ENCODE measurements around the gene C10orf90. TPM values are rescaled to one million over a fixed set of nuclear protein-coding genes. Genes with fewer than 3 reads are reported as not detected.

Gene C10orf90
- total RNA-seq, 3 donors from 2014 or later (not counting 1 experiment from before 2014, with no cell fraction given): not detected

DNA sequence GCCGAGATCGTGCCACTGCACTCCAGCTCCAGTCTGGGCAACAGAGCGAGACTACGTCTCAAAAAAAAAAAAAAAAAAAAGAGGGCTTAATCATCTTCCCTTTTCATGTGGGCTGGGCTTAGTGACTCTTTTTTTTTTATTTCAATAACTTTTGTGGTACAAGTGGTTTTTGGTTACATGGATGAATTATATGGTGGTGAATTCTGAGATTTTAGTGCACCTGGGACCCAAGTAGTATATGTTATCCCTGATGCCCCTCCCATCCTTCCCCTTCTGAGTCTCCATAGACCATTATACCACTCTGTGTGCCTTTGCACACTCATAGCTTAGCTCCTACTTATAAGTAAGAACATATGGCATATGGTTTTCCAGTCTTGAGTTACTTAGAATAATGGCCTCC is 277.4 kb downstream of the C10orf90 start:
- intact Hi-C loops (cut with micrococcal nuclease): no loop called here
- H3K27me3 ChIP-seq (ENCODE audit: control insufficient read depth, insufficient read depth, low read length): no peaks in the 10 kb centered on the region
- Mint-ChIP-seq H3K4me3 (no peak overlapping the region), H3K4me1 (no peaks in the 10 kb centered on the region), H3K27ac (no peak overlapping the region), H3K36me3 (no peaks in the 10 kb centered on the region), H3K27me3 (ENCODE audit: low read depth in 2 of 2) (peaks cover 24 to 37% of the 10 kb centered on the region in 2 donors), H3K9me3 (no peaks in the 10 kb centered on the region)
- WGBS (ENCODE audit: insufficient coverage): 83% methylated on average over 3 of the region's 4 CpGs
- TF ChIP-seq, protein P1, sequence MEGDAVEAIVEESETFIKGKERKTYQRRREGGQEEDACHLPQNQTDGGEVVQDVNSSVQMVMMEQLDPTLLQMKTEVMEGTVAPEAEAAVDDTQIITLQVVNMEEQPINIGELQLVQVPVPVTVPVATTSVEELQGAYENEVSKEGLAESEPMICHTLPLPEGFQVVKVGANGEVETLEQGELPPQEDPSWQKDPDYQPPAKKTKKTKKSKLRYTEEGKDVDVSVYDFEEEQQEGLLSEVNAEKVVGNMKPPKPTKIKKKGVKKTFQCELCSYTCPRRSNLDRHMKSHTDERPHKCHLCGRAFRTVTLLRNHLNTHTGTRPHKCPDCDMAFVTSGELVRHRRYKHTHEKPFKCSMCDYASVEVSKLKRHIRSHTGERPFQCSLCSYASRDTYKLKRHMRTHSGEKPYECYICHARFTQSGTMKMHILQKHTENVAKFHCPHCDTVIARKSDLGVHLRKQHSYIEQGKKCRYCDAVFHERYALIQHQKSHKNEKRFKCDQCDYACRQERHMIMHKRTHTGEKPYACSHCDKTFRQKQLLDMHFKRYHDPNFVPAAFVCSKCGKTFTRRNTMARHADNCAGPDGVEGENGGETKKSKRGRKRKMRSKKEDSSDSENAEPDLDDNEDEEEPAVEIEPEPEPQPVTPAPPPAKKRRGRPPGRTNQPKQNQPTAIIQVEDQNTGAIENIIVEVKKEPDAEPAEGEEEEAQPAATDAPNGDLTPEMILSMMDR (IDR thresholded peaks at IDR 0.05): no peak
- no peak overlapping the region for H3K27ac ChIP-seq (ENCODE audit: low read length)
- no peaks in the 10 kb centered on the region for H3K36me3 ChIP-seq (ENCODE audit: control insufficient read depth, insufficient read depth, low read length)
- H3K9me3 ChIP-seq (ENCODE audit: control insufficient read depth, insufficient read depth, low read length): peaks cover 3% of the 10 kb centered on the region
- H3K4me3 ChIP-seq (ENCODE audit: low read length): no peak overlapping the region
- no peak for ATAC-seq
- DNase-seq: no peak
- no peaks in the 10 kb centered on the region for H3K4me1 ChIP-seq (ENCODE audit: control insufficient read depth, insufficient read depth, low read length)

DNA sequence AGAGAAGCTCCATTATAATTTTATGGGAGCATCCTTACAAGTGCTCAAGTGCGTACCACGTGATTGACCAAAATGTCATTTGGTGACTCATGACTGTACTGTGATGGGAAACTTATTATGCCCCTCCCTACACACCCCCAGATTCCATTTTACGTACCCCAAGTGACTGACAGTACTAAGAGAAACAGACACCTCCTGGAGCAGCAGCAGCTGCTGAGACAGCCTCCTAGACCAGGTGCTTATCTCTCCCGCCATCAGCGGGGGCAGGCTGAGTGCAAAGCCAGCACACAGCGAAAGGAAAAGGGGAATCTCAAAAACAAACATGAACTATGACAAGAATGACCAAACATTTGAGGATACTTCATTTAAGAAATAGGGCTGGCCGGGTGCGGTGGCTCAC is 278.0 kb downstream of the C10orf90 start:
- Histone ChIP-seq H3K4me3 (ENCODE audit: low read length) (no peak overlapping the region), H3K4me1 (ENCODE audit: control insufficient read depth, insufficient read depth, low read length) (peaks cover 2% of the 10 kb centered on the region), H3K27me3 (ENCODE audit: control insufficient read depth, insufficient read depth, low read length) (peaks cover 1% of the 10 kb centered on the region), H3K9me3 (ENCODE audit: control insufficient read depth, insufficient read depth, low read length) (peaks cover 3% of the 10 kb centered on the region), H3K36me3 (ENCODE audit: control insufficient read depth, insufficient read depth, low read length) (no peaks in the 10 kb centered on the region), H3K27ac (ENCODE audit: low read length) (no peak overlapping the region)
- H3K27ac Mint-ChIP-seq: no peak overlapping the region
- intact Hi-C loops (cut with micrococcal nuclease): no loop called here
- no peaks in the 10 kb centered on the region for H3K9me3 Mint-ChIP-seq
- peaks cover 0 to 1% of the 10 kb centered on the region in 2 donors for H3K4me1 Mint-ChIP-seq
- TF ChIP-seq, protein P1 (IDR thresholded peaks at IDR 0.05): no peak
- DNase-seq: no peak
- peaks cover 25 to 38% of the 10 kb centered on the region in 2 donors for H3K27me3 Mint-ChIP-seq (ENCODE audit: low read depth in 2 of 2)
- no peak for ATAC-seq
- no peak overlapping the region for H3K4me3 Mint-ChIP-seq
- no peaks in the 10 kb centered on the region for H3K36me3 Mint-ChIP-seq
- WGBS (ENCODE audit: insufficient coverage): 70% methylated on average over 8 of the region's 8 CpGs

DNA sequence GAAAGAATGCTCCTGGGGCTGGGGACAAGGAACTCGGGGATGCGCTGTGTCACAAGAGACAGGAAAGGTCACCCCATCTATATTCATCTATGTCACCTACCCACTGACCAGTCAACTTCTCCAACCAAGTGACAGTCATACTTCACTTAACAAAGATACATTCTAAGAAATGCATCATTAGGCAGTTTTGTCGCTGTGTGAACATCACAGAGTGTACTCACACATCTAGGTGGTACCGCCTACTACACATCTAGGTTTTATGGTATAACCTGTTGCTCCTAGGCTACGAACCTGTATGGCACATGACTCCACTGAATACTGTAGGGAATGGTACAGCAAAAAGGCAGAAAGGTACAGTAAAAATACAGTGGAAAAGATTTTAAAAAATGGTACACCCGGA is 278.4 kb downstream of the C10orf90 start:
- Mint-ChIP-seq H3K4me3 (no peak overlapping the region), H3K27ac (no peak overlapping the region), H3K36me3 (peaks cover 3% of the 10 kb centered on the region), H3K9me3 (no peaks in the 10 kb centered on the region), H3K27me3 (ENCODE audit: low read depth in 2 of 2) (peaks cover 29 to 41% of the 10 kb centered on the region in 2 donors), H3K4me1 (peaks cover 3 to 5% of the 10 kb centered on the region in 2 donors)
- Histone ChIP-seq H3K36me3 (ENCODE audit: control insufficient read depth, insufficient read depth, low read length) (no peaks in the 10 kb centered on the region), H3K9me3 (ENCODE audit: control insufficient read depth, insufficient read depth, low read length) (peaks cover 3% of the 10 kb centered on the region), H3K4me3 (ENCODE audit: low read length) (no peak overlapping the region), H3K27me3 (ENCODE audit: control insufficient read depth, insufficient read depth, low read length) (peaks cover 5% of the 10 kb centered on the region), H3K4me1 (ENCODE audit: control insufficient read depth, insufficient read depth, low read length) (peaks cover 6% of the 10 kb centered on the region), H3K27ac (ENCODE audit: low read length) (no peak overlapping the region)
- intact Hi-C loops (cut with micrococcal nuclease): no loop called here
- ATAC-seq: no peak
- WGBS (ENCODE audit: insufficient coverage): 76% methylated on average over 6 of the region's 6 CpGs
- DNase-seq: no peak
- TF ChIP-seq, protein P1 (IDR thresholded peaks at IDR 0.05): no peak

DNA sequence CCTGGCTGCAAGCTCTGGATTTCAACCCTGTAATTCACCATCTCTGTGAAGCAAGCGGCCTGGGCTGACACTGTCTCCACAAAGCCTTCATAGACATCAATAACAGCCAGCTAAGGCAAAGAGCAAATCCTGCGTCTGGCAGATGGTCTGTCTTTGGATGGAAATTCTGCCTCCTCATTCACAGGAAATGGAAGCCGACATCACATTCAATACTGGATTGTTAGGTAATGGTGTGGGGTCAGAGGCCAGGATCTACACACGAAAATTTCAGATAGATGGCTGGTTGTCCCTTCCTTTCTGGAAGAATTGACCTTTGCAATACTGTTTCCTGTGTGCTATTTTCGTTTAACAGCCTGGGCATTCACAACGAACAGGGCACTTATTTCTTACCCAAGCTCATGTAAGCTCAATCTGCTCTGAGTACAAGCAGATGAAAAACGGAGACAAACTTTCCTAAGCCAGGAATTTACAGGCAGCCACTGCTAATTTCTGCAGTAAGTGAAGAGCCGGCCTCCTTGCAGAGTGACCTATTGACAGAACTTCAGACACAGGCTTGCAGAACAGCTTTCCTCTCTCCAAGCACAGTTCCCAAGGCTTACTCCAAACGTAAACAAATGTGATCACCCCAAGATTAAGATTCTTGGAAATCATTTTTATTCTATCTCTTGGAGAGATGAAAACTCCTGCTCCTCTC is 279.2 kb downstream of the C10orf90 start:
- peaks cover 10% of the 10 kb centered on the region for H3K36me3 Mint-ChIP-seq
- peaks cover 7% of the 10 kb centered on the region for H3K4me1 ChIP-seq (ENCODE audit: control insufficient read depth, insufficient read depth, low read length)
- TF ChIP-seq, protein P1 (IDR thresholded peaks at IDR 0.05): no peak
- no peaks in the 10 kb centered on the region for H3K36me3 ChIP-seq (ENCODE audit: control insufficient read depth, insufficient read depth, low read length)
- no peaks in the 10 kb centered on the region for H3K9me3 Mint-ChIP-seq
- WGBS (ENCODE audit: insufficient coverage): 53% methylated on average over 8 of the region's 9 CpGs
- no peak for ATAC-seq
- peaks cover 36 to 43% of the 10 kb centered on the region in 2 donors for H3K27me3 Mint-ChIP-seq (ENCODE audit: low read depth in 2 of 2)
- no peak for DNase-seq
- no peak overlapping the region for H3K27ac Mint-ChIP-seq
- no peak overlapping the region for H3K4me3 ChIP-seq (ENCODE audit: low read length)
- no peak overlapping the region for H3K27ac ChIP-seq (ENCODE audit: low read length)
- no peak overlapping the region for H3K4me3 Mint-ChIP-seq
- H3K4me1 Mint-ChIP-seq: peaks cover 7 to 9% of the 10 kb centered on the region in 2 donors
- peaks cover 6% of the 10 kb centered on the region for H3K27me3 ChIP-seq (ENCODE audit: control insufficient read depth, insufficient read depth, low read length)
- H3K9me3 ChIP-seq (ENCODE audit: control insufficient read depth, insufficient read depth, low read length): peaks cover 3% of the 10 kb centered on the region
- intact Hi-C loops (cut with micrococcal nuclease): no loop called here

Data from natural killer cell (primary cell).